Endothelial cell of umbilical vein (primary cell): ENCODE results near the gene FOXP1. TPM values are rescaled to one million over a fixed set of nuclear protein-coding genes. Genes with fewer than 3 reads are reported as not detected.

ENCODE experiments used
- BruUV-seq: library from RNA; stranded (reverse); fragments of 400-500 nt; replicated peaks from 2 replicates; lab custom pipeline; 2021; lab: Mats Ljungman, UMichigan
- CTCF ChIA-PET: fragments of 300-600, 350-600 bp; sonication (Branson Sonifier 250); formaldehyde crosslinking; loops from one replicate; lab custom pipeline; 2021; ENCODE audit warnings: antibody characterized with exemption, inconsistent platforms; lab: Charles Lee
- POLR2A ChIA-PET: fragments of 300-600, 350-600 bp; sonication (Branson Sonifier 250); formaldehyde crosslinking; loops from one replicate; lab custom pipeline; 2021; ENCODE audit warnings: antibody characterized with exemption, inconsistent platforms; lab: Charles Lee
- DNase-seq: peaks from one replicate; pipeline ENCODE4 v3.0.0-alpha.2; 2011; ENCODE audit warnings: low read depth, low spot score
- FAIRE-seq: peaks from 2 replicates; lab custom pipeline; 2011; peaks lifted over from hg19 to GRCh38; lab: Jason Lieb, UNC
- H2AFZ ChIP-seq: 2 replicates; pipeline ENCODE4 v1.6.0; 2012; ENCODE audit warnings: low read depth, low read length, control low read depth, inconsistent platforms
- H3K27ac ChIP-seq: 2 replicates; pipeline ENCODE4 v1.5.1; 2011; ENCODE audit warnings: low read depth, mild to moderate bottlenecking, control low read depth, low read length, moderate library complexity; ENCODE audit not compliant: insufficient read depth
- H3K27me3 ChIP-seq, 2 experiments: 2 replicates each; pipeline versions ENCODE4 v1.6.0 to v1.6.1; 2011; ENCODE audit warnings: low read length in 2 of 2, mixed read lengths in 1 of 2; ENCODE audit not compliant: control insufficient read depth in 2 of 2, insufficient read depth in 2 of 2
- H3K36me3 ChIP-seq, 2 experiments: 2 replicates in 1 of 2; 3 replicates in 1 of 2; pipeline ENCODE4 v1.5.1; 2011; ENCODE audit warnings: low read length in 2 of 2, mild to moderate bottlenecking in 1 of 2, moderate library complexity in 1 of 2; ENCODE audit not compliant: control insufficient read depth in 2 of 2, insufficient read depth in 2 of 2; ENCODE audit errors: extremely low read depth in 1 of 2
- H3K4me1 ChIP-seq: 3 replicates; pipeline ENCODE4 v1.5.1; 2011; ENCODE audit warnings: mild to moderate bottlenecking, low read length; ENCODE audit not compliant: control insufficient read depth, insufficient read depth; ENCODE audit errors: extremely low read depth
- H3K4me2 ChIP-seq: 2 replicates; pipeline ENCODE4 v1.6.1; 2011; ENCODE audit warnings: low read length, control low read depth, mixed read lengths; ENCODE audit not compliant: insufficient read depth
- H3K4me3 ChIP-seq, 3 experiments: fragments of 200-600 bp in 1 of 3; sonication (generic), shearing (Covaris generic) in 1 of 3; replicated peaks in 1 of 3; 2 replicates each; pipeline ENCODE4 v1.5.1; 2011 to 2016; ENCODE audit warnings: control low read depth in 3 of 3, low read length in 3 of 3, mild to moderate bottlenecking in 2 of 3, inconsistent platforms in 1 of 3, low read depth in 1 of 3, moderate library complexity in 1 of 3; ENCODE audit not compliant: insufficient read depth in 1 of 3
- H3K79me2 ChIP-seq: 2 replicates; pipeline ENCODE4 v1.6.0; 2012; ENCODE audit warnings: low read length, inconsistent platforms; ENCODE audit not compliant: control insufficient read depth, insufficient read depth
- H3K9ac ChIP-seq: replicated peaks from 2 replicates; pipeline ENCODE3; 2011; ENCODE audit warnings: low read length, control low read depth; ENCODE audit not compliant: insufficient read depth; ENCODE audit errors: extremely low read depth
- H3K9me1 ChIP-seq: replicated peaks from 3 replicates; pipeline ENCODE4 v1.6.0; 2011; ENCODE audit warnings: mild to moderate bottlenecking, low read length; ENCODE audit not compliant: control insufficient read depth, insufficient read depth; ENCODE audit errors: extremely low read depth
- H3K9me3 ChIP-seq: replicated peaks from 2 replicates; pipeline ENCODE4 v1.5.1; 2012; ENCODE audit warnings: low read length, inconsistent platforms; ENCODE audit not compliant: control insufficient read depth, insufficient read depth
- H4K20me1 ChIP-seq: replicated peaks from 2 replicates; pipeline ENCODE3; 2011; ENCODE audit warnings: mild to moderate bottlenecking, low read length; ENCODE audit not compliant: control insufficient read depth, insufficient read depth; ENCODE audit errors: extremely low read depth
- CTCF ChIP-seq, 2 donors: IDR thresholded peaks; 1 replicate in 1 of 2; 2 replicates in 1 of 2; pipeline ENCODE4 v1.5.1; 2011; ENCODE audit warnings: low read length in 2 of 2, mild to moderate bottlenecking in 2 of 2, moderate library complexity in 2 of 2, control low read depth in 1 of 2, inconsistent platforms in 1 of 2, low read depth in 1 of 2; ENCODE audit not compliant: insufficient read depth in 1 of 2; ENCODE audit errors: extremely low read depth in 1 of 2
- FOS ChIP-seq: IDR thresholded peaks from 2 replicates; pipeline ENCODE4 v1.6.1; 2011; ENCODE audit warnings: mild to moderate bottlenecking, low read length, moderate library complexity, borderline replicate concordance; ENCODE audit not compliant: insufficient read depth
- dilution Hi-C: fragments of 300-500 bp; cut with MboI; formaldehyde crosslinking; loops from one replicate; pipeline ENCODE4 v1.15.0; 2019; ENCODE audit warnings: low sequenced_read_pairs; ENCODE audit not compliant: extremely low pct_ligation_motif_present
- intact Hi-C: fragments of 100-400 bp; cut with micrococcal nuclease; formaldehyde crosslinking; loops from one replicate; pipeline ENCODE4 v1.10.0; 2022
- polyA plus RNA-seq, 4 experiments: library from polyadenylated mRNA; depleted of rRNA in 3 of 4; stranded (reverse) in 3 of 4; unstranded in 1 of 4; fragments of >200 nt; gene quantifications; 2 replicates each; pipeline versions ENCODE4 v1.2.1 to v1.2.3, GENCODE V29; 2011 to 2012; ENCODE audit warnings: missing spikeins in 1 of 4
- total RNA-seq: library from RNA; stranded (reverse); gene quantifications from 2 replicates; pipeline ENCODE4 v1.2.3, GENCODE V29; 2021

Gene FOXP1
- total and polyA plus RNA-seq, 2 donors (not counting 3 experiments of a cell fraction or from before 2014, with no cell fraction given) = 41.0 to 107 TPM

DNA sequence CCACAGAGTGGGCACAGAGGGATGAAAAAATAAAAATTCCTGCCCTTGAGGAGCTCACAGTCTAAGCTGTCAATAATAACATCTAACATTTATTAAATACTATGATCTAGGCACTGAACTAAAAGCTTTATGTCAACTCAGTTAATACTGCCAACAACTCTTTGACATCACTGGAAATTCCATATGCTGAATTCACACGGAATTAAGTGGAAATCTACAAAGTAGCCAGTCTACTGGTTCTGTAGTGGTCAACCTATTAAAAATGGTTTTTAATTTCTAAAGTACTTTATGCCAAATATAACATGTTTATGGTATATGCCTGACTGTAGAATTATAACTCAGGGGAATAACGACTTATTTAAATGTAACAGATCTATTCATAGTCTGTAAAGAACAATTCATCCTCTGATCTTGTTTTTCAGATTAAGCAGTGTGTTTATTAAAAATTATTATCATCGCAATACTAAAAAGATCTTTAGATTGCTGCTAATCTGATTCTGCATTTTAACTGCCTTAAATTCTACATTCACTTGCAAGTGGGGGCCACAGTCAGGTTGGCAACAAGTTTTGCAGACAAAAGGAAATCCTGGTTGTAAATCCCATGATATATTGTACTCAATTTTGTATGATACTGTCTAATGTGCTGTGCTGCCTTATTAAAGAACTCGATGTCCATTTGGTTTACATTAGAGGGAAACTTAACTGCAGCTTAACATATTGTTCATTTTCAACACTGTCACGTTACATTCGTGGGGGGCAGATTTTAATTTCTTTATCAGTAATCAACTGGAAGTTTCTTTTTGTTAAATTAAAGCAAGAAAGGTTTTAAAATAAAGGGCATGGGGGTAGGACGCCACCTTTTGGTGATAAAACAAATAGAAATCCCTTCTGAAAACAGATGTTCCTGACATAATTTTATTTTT lies 2.6 kb upstream of the FOXP1 start:
- Histone ChIP-seq H3K4me1 (peaks cover 22% of the 10 kb centered on the region), H3K9me3 (no peaks in the 10 kb centered on the region), H3K36me3 (no peaks in the 10 kb centered on the region), H2AFZ (peak overlapping the region; percentile 28), H3K79me2 (peaks cover 11% of the 10 kb centered on the region), H3K9me1 (no peaks in the 10 kb centered on the region), H3K9ac (peak overlapping the region; percentile 26), H3K4me3 (peak overlapping the region in 1 of 3 experiments; percentile 10), H4K20me1 (no peaks in the 10 kb centered on the region), H3K4me2 (peak overlapping the region; percentile 65), H3K27ac (peak overlapping the region; percentile 4), H3K27me3 (no peaks in the 10 kb centered on the region)
- FAIRE-seq (peak; percentile 18), DNase-seq (peak; percentile 84)
- ChIA-PET CTCF (interaction anchor here (0.6 to 5.1 kb wide), 24 partner anchors 8 to 1054 kb away, joined by 3 to 32 read pairs (median 5); no protein-coding TSS in a partner anchor), POLR2A (no interaction called here)
- dilution Hi-C loops = no loop called here
- BruUV-seq = no TSS peak
- intact Hi-C loops = loop anchor here (1.0 to 2.0 kb wide), 8 partner anchors 76 to 1055 kb away; no protein-coding TSS in a partner anchor
- TF ChIP-seq CTCF (IDR thresholded peaks at IDR 0.05; ENCODE audit: extremely low read depth in 1 of 2, insufficient read depth in 1 of 2, low read depth in 1 of 2, low read length in 2 of 2) (peak; percentile 42 to 50), FOS (no peak)
